ENCODE data around the gene PHACTR4. TPM values are rescaled to one million over a fixed set of nuclear protein-coding genes. Genes with fewer than 3 reads are reported as not detected.

The PHACTR4 gene
- total and polyA plus RNA-seq, 9 of the 15 experiments (the other 6 are each of a cell fraction or from before 2014, with no cell fraction given): 6.4 to 43.6 (median 14.2) TPM

DNA sequence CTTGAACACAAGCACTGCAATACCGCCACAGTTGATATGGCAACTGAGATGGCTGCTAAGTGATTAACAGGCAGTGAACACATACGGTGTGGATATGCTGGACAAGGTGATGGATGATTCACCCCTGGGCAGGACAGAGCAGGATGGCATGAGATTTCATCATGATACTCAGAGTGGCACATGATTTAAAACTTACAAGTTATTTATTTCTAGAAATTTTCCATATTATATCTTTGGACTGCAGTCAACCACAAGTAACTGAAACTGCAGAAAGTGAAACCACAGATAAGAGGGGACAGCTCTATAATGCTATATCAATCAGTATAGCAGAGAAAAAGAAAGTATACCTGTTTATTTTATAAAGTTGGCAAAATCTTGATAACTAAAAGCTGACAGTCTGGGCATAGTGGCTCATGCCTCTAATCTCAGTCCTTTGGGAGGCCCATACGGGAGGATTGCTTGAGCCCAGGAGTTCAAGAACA, 47.9 kb downstream of the PHACTR4 start (continued):
- TF ChIP-seq KLF10 (CRISPR knock-in tag; IDR thresholded peaks at IDR 0.05) (no peak), TEAD2 (tag; IDR thresholded peaks at IDR 0.05) (no peak), EP400 (IDR thresholded peaks at IDR 0.05) (0 out of 2 replicates have a peak, but pooled peaks have one; percentile 16), HES1 (IDR thresholded peaks at IDR 0.05; ENCODE audit: low read depth) (peak; percentile 22; the same call in 1 of the 2 replicates), ZNF79 (CRISPR knock-in tag; IDR thresholded peaks at IDR 0.05; ENCODE audit: low read depth) (no peak), CREB1 (IDR thresholded peaks at IDR 0.05) (no peak), CREB1 (CRISPR knock-in tag; IDR thresholded peaks at IDR 0.05) (no peak), FOXK2 (conservative IDR thresholded peaks at IDR 0.05 in 1 of 2, IDR thresholded peaks at IDR 0.05 in 1 of 2; ENCODE audit: low read depth in 2 of 2) (peak; percentile 20 to 25; a peak in 2 of 4 replicates), TCFL5 (CRISPR knock-in tag; conservative IDR thresholded peaks at IDR 0.05) (no peak), FOXM1 (IDR thresholded peaks at IDR 0.05; ENCODE audit: low read depth) (peak; percentile 31; the same call in 1 of the 2 replicates), FOXM1 (CRISPR knock-in tag; IDR thresholded peaks at IDR 0.05; ENCODE audit: low read depth) (no peak), CBFA2T2 (conservative IDR thresholded peaks at IDR 0.05) (0 out of 2 replicates have a peak, but pooled peaks have one; percentile 2), NCOR1 (IDR thresholded peaks at IDR 0.05) (0 out of 2 replicates have a peak, but pooled peaks have one; percentile 34), JUND (IDR thresholded peaks at IDR 0.05; ENCODE audit: borderline replicate concordance, low read depth, low read length) (peak; percentile 80), JUND (tag; IDR thresholded peaks at IDR 0.05; ENCODE audit: borderline replicate concordance, low read depth, low read length) (peak; percentile 42; the same call in 1 of the 3 replicates), ERF (CRISPR knock-in tag; IDR thresholded peaks at IDR 0.05) (no peak), CC2D1A (IDR thresholded peaks at IDR 0.05) (no peak), CEBPG (CRISPR knock-in tag; IDR thresholded peaks at IDR 0.05) (peak; percentile 76), CEBPG (tag; conservative IDR thresholded peaks at IDR 0.05 in 1 of 2, IDR thresholded peaks at IDR 0.05 in 1 of 2) (peak; percentile 88 to 94), XRCC5 (IDR thresholded peaks at IDR 0.05; ENCODE audit: low read depth, low read length) (no peak), PKNOX1 (IDR thresholded peaks at IDR 0.05) (peak; percentile 88), SP2 (IDR thresholded peaks at IDR 0.05; ENCODE audit: extremely low read depth, low read depth, low read length, poor library complexity, severe bottlenecking) (no peak)
- TF ChIP-seq, protein P1, sequence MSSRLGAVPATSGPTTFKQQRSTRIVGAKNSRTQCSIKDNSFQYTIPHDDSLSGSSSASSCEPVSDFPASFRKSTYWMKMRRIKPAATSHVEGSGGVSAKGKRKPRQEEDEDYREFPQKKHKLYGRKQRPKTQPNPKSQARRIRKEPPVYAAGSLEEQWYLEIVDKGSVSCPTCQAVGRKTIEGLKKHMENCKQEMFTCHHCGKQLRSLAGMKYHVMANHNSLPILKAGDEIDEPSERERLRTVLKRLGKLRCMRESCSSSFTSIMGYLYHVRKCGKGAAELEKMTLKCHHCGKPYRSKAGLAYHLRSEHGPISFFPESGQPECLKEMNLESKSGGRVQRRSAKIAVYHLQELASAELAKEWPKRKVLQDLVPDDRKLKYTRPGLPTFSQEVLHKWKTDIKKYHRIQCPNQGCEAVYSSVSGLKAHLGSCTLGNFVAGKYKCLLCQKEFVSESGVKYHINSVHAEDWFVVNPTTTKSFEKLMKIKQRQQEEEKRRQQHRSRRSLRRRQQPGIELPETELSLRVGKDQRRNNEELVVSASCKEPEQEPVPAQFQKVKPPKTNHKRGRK (tag; IDR thresholded peaks at IDR 0.05): no peak
- TF ChIP-seq, protein P2, sequence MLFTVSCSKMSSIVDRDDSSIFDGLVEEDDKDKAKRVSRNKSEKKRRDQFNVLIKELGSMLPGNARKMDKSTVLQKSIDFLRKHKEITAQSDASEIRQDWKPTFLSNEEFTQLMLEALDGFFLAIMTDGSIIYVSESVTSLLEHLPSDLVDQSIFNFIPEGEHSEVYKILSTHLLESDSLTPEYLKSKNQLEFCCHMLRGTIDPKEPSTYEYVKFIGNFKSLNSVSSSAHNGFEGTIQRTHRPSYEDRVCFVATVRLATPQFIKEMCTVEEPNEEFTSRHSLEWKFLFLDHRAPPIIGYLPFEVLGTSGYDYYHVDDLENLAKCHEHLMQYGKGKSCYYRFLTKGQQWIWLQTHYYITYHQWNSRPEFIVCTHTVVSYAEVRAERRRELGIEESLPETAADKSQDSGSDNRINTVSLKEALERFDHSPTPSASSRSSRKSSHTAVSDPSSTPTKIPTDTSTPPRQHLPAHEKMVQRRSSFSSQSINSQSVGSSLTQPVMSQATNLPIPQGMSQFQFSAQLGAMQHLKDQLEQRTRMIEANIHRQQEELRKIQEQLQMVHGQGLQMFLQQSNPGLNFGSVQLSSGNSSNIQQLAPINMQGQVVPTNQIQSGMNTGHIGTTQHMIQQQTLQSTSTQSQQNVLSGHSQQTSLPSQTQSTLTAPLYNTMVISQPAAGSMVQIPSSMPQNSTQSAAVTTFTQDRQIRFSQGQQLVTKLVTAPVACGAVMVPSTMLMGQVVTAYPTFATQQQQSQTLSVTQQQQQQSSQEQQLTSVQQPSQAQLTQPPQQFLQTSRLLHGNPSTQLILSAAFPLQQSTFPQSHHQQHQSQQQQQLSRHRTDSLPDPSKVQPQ (CRISPR knock-in tag; IDR thresholded peaks at IDR 0.05; ENCODE audit: borderline replicate concordance): no peak

All from K562 (cell line).